Measurements from ENCODE around the gene ACOX3.

DNA sequence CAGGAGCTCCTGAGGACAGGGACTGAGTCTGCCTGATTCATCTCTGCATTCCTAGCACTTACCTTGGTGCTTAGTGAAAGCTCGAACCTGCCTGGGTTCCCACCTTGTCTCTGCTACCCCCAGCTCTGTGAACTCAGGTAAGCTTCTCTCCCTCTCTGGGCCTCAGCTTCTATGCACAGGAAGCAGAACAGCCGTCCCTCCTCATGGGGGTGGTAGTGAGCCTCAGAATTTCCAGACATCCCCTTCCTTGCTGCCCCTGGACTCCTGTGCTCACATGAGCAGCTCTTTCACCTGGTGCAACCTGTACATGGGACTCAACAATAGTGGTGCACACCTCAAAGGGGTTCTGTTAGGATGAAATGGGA lies 120.2 kb downstream of the ACOX3 start:
- TF ChIP-seq CTCF (conservative IDR thresholded peaks at IDR 0.05; ENCODE audit: low read length), result no peak
- no peak for TF ChIP-seq EZH2phosphoT487 (IDR thresholded peaks at IDR 0.05; ENCODE audit: borderline replicate concordance)
